Measurements from ENCODE around the gene EPB41L3.

Gene EPB41L3

GRCh38 chr18:5507756-5508155 lies 36.0 kb downstream of the EPB41L3 start:
- no peaks in the 10 kb centered on the region for H3K27me3 ChIP-seq (ENCODE audit: insufficient read depth, low read length)
- no peaks in the 10 kb centered on the region for H4K20me1 ChIP-seq (ENCODE audit: insufficient read depth, low read length)
- H3K27ac ChIP-seq (ENCODE audit: low read depth, low read length, poor library complexity, severe bottlenecking), result no peak overlapping the region
- no peaks in the 10 kb centered on the region for H3K4me1 ChIP-seq (ENCODE audit: insufficient read depth, low read length, severe bottlenecking)
- TF ChIP-seq CTCF (IDR thresholded peaks at IDR 0.05; ENCODE audit: low read length) (no peak), EZH2 (IDR thresholded peaks at IDR 0.05; ENCODE audit: borderline replicate concordance, low read length) (no peak)
- no peak overlapping the region for H3K4me2 ChIP-seq (ENCODE audit: low read length)
- H2AFZ ChIP-seq (ENCODE audit: low read length), result no peak overlapping the region
- no peaks in the 10 kb centered on the region for H3K36me3 ChIP-seq (ENCODE audit: insufficient read depth, low read length)
- H3F3A ChIP-seq (ENCODE audit: insufficient read depth, low read length), result no peaks in the 10 kb centered on the region
- no peaks in the 10 kb centered on the region for H3K9me2 ChIP-seq (ENCODE audit: low read depth, low read length)
- H3K9ac ChIP-seq (ENCODE audit: low read length), result no peak overlapping the region
- H3K9me3 ChIP-seq (ENCODE audit: low read length), result no peaks in the 10 kb centered on the region
- no peaks in the 10 kb centered on the region for H3K79me2 ChIP-seq (ENCODE audit: insufficient read depth, low read length)
- H3K4me3 ChIP-seq (ENCODE audit: low read depth, low read length, poor library complexity, severe bottlenecking), result no peak overlapping the region

- no peaks in the 10 kb centered on the region for H3K79me2 ChIP-seq (ENCODE audit: insufficient read depth, low read length)
- no peaks in the 10 kb centered on the region for H3F3A ChIP-seq (ENCODE audit: insufficient read depth, low read length)
- H2AFZ ChIP-seq (ENCODE audit: low read length), result no peak overlapping the region
- H3K9me3 ChIP-seq (ENCODE audit: low read length), result no peaks in the 10 kb centered on the region
- H3K4me2 ChIP-seq (ENCODE audit: low read length), result no peak overlapping the region
- no peaks in the 10 kb centered on the region for H3K9me2 ChIP-seq (ENCODE audit: low read depth, low read length)
- no peaks in the 10 kb centered on the region for H3K27me3 ChIP-seq (ENCODE audit: insufficient read depth, low read length)
- no peak overlapping the region for H3K27ac ChIP-seq (ENCODE audit: low read depth, low read length, poor library complexity, severe bottlenecking)
- H3K9ac ChIP-seq (ENCODE audit: low read length), result no peak overlapping the region
- H4K20me1 ChIP-seq (ENCODE audit: insufficient read depth, low read length), result no peaks in the 10 kb centered on the region
- H3K4me1 ChIP-seq (ENCODE audit: insufficient read depth, low read length, severe bottlenecking), result no peaks in the 10 kb centered on the region
- H3K4me3 ChIP-seq (ENCODE audit: low read depth, low read length, poor library complexity, severe bottlenecking), result no peak overlapping the region
- no peak for TF ChIP-seq CTCF (IDR thresholded peaks at IDR 0.05; ENCODE audit: low read length)
- H3K36me3 ChIP-seq (ENCODE audit: insufficient read depth, low read length), result no peaks in the 10 kb centered on the region
Observed at GRCh38 chr18:5506174-5506573, 37.6 kb downstream of the EPB41L3 start.

- H3K9ac ChIP-seq (ENCODE audit: low read length), result no peak overlapping the region
- H4K20me1 ChIP-seq (ENCODE audit: insufficient read depth, low read length), result no peaks in the 10 kb centered on the region
- H3K9me3 ChIP-seq (ENCODE audit: low read length), result no peaks in the 10 kb centered on the region
- no peak overlapping the region for H3K4me2 ChIP-seq (ENCODE audit: low read length)
- H2AFZ ChIP-seq (ENCODE audit: low read length), result no peak overlapping the region
- no peaks in the 10 kb centered on the region for H3K4me1 ChIP-seq (ENCODE audit: insufficient read depth, low read length, severe bottlenecking)
- TF ChIP-seq CTCF (IDR thresholded peaks at IDR 0.05; ENCODE audit: low read length) (no peak), EZH2 (IDR thresholded peaks at IDR 0.05; ENCODE audit: borderline replicate concordance, low read length) (no peak)
- H3K27ac ChIP-seq (ENCODE audit: low read depth, low read length, poor library complexity, severe bottlenecking), result no peak overlapping the region
- no peaks in the 10 kb centered on the region for H3K79me2 ChIP-seq (ENCODE audit: insufficient read depth, low read length)
- H3F3A ChIP-seq (ENCODE audit: insufficient read depth, low read length), result no peaks in the 10 kb centered on the region
- no peaks in the 10 kb centered on the region for H3K9me2 ChIP-seq (ENCODE audit: low read depth, low read length)
- no peaks in the 10 kb centered on the region for H3K36me3 ChIP-seq (ENCODE audit: insufficient read depth, low read length)
- no peak overlapping the region for H3K4me3 ChIP-seq (ENCODE audit: low read depth, low read length, poor library complexity, severe bottlenecking)
- H3K27me3 ChIP-seq (ENCODE audit: insufficient read depth, low read length), result no peaks in the 10 kb centered on the region
Observed at GRCh38 chr18:5503740-5504139, 40.1 kb downstream of the EPB41L3 start.

Data from OCI-LY1 (cell line).